Bronchial epithelial cell (primary cell): ENCODE measurements around the gene SPAG9. TPM values are rescaled to one million over a fixed set of nuclear protein-coding genes. Genes with fewer than 3 reads are reported as not detected.

Experiments
- DNase-seq: peaks from one replicate; pipeline ENCODE4 v3.0.0-alpha.2; 2010; ENCODE audit warnings: low read depth
- FAIRE-seq: peaks from 2 replicates; lab custom pipeline; 2011; peaks lifted over from hg19 to GRCh38; lab: Jason Lieb, UNC
- H3K27me3 ChIP-seq: 2 replicates; pipeline ENCODE4 v1.5.1; 2011; ENCODE audit warnings: low read length; ENCODE audit not compliant: control insufficient read depth, insufficient read depth
- H3K36me3 ChIP-seq: 2 replicates; pipeline ENCODE4 v1.5.1; 2011; ENCODE audit warnings: low read length; ENCODE audit not compliant: control insufficient read depth, insufficient read depth
- H3K4me3 ChIP-seq: 2 replicates; pipeline ENCODE4 v1.5.1; 2011; ENCODE audit warnings: mild to moderate bottlenecking, low read depth, low read length, control low read depth
- CTCF ChIP-seq: IDR thresholded peaks from 2 replicates; pipeline ENCODE4 v1.5.1; 2011; ENCODE audit warnings: mild to moderate bottlenecking, moderate library complexity, low read length, control low read depth, inconsistent platforms; ENCODE audit not compliant: insufficient read depth, severe bottlenecking
- total RNA-seq: library from RNA; depleted of rRNA; stranded (reverse); fragments of >200 nt; gene quantifications from 2 replicates; pipeline ENCODE4 v1.2.1, GENCODE V29; 2014

SPAG9 gene
- total RNA-seq, 1 donor from 2014 or later = 85.0 TPM

GRCh38 chr17:50926523-50926922, 194.1 kb downstream of the SPAG9 start:
- Histone ChIP-seq H3K36me3 (no peaks in the 10 kb centered on the region), H3K27me3 (no peaks in the 10 kb centered on the region), H3K4me3 (no peak overlapping the region)
- TF ChIP-seq CTCF = no peak
- no peak for FAIRE-seq
- DNase-seq = no peak

- Histone ChIP-seq H3K36me3 (no peaks in the 10 kb centered on the region), H3K27me3 (no peaks in the 10 kb centered on the region), H3K4me3 (no peak overlapping the region)
- no peak for FAIRE-seq
- DNase-seq = peak; percentile 57
- no peak for TF ChIP-seq CTCF
Measured at GRCh38 chr17:50925296-50925891, 195.3 kb downstream of the SPAG9 start.

GRCh38 chr17:50924800-50925199, 195.9 kb downstream of the SPAG9 start:
- no peak for FAIRE-seq
- no peak for TF ChIP-seq CTCF
- H3K27me3 ChIP-seq = no peaks in the 10 kb centered on the region

GRCh38 chr17:50924300-50924699, 196.4 kb downstream of the SPAG9 start:
- Histone ChIP-seq H3K4me3 (no peak overlapping the region), H3K27me3 (no peaks in the 10 kb centered on the region), H3K36me3 (no peaks in the 10 kb centered on the region)
- no peak for TF ChIP-seq CTCF
- no peak for FAIRE-seq
- DNase-seq = no peak

More at GRCh38 chr17:50924800-50925199, 195.9 kb downstream of the SPAG9 start:
- Histone ChIP-seq H3K36me3 (no peaks in the 10 kb centered on the region), H3K4me3 (no peak overlapping the region)
- DNase-seq = no peak

- FAIRE-seq (no peak), DNase-seq (no peak)
- Histone ChIP-seq H3K4me3 (no peak overlapping the region), H3K27me3 (no peaks in the 10 kb centered on the region), H3K36me3 (no peaks in the 10 kb centered on the region)
- no peak for TF ChIP-seq CTCF
Measured at GRCh38 chr17:50923611-50924010, 197.1 kb downstream of the SPAG9 start.
